GM21390 (cell line): ENCODE data around the gene CTPS1.

ENCODE experiments used
- ATAC-seq: cut with Tn5 transposase; IDR thresholded peaks from one replicate; pipeline ENCODE4 v1.9.1; 2021; ENCODE audit not compliant: unreplicated experiment

CTPS1 gene

DNA sequence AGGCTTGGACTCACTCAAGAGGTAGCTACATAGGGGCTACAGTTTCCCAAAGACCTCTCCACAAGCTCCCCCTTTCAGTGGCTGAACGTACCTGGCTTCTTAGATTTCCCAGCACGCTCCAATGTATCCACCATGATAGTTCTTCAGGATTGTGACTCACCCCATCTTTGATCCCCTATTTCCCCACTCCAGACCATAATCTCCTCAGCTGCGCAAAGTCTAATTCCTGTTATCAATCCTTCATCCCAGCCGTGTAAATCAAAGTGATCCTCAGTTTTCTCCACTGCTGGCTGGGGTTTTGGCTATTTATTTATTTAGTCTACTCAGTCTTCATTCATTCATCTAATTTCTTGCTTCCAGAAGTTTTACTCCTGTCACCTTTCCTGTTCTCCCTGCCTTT is 13.1 kb upstream of the CTPS1 start:
- ATAC-seq: no peak

DNA sequence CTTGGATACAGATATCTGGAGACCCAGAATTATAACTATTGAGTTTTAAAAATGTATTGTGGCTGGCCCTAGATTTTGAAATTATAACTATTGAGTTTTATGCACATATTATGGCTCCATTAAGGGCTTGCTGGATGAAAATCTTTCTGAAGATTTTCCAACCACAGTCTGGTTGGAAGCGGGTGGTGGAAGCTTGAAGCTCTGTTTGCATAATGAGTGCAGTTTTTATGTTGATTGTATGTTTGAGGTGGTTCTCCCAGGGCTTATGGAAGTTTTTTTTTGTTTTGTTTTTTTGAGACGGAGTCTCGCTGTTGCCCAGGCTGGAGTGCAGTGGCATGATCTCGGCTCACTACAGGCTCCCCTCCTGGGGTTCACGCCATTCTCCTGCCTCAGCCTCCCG is 10.1 kb upstream of the CTPS1 start:
- no peak for ATAC-seq

DNA sequence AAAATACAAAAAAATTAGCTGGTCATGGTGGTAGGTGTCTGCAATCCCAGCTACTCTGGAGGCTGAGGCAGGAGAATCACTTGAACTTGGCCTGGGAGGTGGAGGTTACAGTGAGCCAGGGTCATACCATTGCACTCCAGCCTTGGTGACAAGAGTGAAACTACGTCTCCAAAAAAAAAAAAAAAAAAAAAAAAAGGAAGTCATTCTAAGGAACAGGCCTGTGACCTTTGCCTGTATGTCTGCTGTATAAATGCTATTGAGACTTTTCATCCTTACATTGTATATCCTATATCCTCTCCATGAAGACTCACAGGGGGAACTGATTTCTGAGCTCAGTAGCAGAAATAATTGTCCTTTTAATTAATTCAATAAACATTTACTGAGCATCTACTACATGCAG is 7.5 kb upstream of the CTPS1 start:
- no peak for ATAC-seq

DNA sequence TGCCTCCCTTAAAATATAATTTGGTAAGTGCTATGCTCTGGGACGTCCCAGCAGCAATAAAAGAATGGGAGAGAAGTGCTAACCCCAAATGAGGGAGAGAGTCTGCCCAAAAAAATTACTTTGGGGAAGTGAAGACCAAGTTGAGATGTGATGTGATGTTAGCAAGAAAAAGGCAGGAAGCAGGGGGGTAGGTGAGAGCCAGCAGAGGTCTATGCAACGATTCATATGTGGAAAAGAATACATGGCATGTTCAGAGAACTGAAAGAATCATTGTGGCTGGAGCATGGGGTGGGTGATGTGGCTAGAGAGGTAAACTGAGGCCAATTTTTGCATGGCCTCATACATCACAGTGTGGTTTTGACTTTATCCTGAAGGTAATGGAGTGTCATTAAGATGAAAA is 5.6 kb upstream of the CTPS1 start:
- no peak for ATAC-seq

DNA sequence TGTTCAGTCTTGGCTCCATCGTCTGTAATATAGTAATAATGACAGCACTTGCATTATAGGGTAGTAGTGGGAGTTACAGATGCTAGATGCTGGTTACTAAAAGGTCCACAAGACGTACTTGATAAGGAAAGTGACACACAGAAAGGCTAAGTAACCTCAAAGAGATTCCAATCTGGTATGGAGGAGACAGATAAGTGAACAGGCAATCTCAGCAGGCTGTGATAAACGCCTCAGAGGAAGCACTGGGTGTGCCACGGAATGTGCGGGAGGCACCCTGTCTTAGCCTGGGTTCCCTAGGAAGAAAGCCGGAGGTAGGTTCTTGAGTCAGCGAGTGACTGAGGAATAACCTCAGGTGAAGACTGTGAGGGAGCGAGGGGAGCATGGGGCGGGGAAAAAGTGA is 4.6 kb upstream of the CTPS1 start:
- no peak for ATAC-seq

DNA sequence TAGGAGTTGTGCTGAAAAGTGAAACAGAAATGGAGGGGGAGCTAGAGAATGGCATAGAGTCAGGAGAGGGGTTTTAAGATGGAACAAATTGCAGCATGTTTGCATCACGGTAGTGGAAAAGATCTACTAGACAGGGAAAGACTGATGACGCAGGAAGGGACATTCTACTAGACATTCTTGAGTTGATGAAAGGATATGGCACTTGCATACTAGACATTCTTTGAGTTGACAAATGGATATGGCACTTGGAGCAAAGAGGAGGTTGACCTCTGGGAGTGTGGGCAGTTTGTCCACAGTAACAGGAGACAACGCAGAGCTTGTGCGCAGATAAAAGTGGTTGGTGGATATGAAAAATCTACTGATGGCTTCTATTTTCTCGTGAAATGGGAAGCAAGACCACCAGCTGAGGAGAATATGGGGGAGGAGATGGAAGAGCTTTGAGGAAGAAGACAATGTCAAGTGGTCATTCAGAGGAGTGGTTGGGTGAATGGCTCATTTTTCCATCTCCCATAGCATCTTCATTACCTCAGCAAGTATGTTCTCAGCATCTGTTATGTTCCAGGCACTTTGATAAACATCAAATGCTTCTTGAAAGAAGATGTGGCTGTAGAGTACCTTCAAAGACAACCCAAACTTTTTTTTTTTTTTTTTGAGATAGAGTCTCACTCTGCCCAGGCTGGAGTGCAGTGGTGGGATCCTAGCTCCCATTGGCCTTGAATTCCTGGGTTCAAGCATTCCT is 2.4 kb upstream of the CTPS1 start:
- ATAC-seq: no peak

DNA sequence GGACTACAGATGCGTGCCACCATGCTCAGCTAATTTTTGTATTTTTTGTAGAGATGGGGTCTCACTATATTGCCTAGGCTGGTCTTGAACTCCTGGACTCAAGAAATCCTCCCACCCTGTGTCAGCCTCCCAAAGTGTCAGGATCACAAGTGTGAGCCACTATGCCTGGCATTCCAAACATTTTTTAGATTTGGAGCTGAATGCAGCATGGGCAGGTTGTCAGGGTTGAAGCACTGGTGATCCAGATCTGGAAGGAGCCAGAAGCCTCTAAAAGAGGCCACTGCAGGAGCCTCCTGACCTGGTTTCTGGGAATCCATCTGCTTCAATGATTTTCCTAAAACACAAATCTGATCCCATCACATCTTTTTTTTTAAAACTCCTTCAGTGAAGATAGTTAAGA is 1.8 kb upstream of the CTPS1 start:
- no peak for ATAC-seq

DNA sequence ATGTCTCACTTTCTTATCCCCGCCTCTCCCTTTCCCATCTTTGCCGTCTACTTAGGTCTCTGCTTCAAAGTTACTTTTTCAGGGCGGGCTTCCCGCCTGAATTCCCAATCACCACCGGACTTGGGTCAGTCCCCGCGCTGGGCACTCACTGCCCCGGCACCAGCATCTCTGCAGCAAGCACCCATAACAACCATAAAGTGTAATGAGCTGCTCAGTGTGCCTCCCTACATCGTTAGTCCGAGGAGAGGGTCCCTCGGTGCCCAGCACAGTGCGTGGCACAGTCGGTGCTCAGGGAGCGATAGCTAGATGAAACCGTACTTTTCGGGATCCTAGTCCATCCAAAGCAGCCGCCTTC is 633 bp upstream of the CTPS1 start:
- ATAC-seq: no peak

DNA sequence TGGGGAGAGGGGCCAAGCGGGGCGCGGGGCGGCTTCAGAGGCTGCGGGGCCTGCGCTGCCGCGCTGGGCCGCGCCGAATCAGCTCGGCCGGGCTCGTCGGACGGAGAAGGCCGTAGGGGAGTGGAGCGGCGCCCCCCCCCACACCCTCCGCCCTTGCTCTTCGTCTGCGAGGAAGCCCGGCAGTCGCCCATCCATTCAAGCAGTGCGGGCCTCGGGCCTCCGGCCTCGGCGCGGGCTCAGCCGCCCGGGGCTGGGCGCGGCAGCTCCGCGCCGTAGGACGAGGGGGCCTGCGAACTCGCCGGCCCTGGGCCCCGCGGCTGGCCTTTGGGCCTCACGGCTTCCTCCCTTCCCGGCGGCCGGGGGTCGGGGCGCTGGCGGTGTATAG is 564 bp downstream of the CTPS1 start:
- ATAC-seq: peak; percentile 21

DNA sequence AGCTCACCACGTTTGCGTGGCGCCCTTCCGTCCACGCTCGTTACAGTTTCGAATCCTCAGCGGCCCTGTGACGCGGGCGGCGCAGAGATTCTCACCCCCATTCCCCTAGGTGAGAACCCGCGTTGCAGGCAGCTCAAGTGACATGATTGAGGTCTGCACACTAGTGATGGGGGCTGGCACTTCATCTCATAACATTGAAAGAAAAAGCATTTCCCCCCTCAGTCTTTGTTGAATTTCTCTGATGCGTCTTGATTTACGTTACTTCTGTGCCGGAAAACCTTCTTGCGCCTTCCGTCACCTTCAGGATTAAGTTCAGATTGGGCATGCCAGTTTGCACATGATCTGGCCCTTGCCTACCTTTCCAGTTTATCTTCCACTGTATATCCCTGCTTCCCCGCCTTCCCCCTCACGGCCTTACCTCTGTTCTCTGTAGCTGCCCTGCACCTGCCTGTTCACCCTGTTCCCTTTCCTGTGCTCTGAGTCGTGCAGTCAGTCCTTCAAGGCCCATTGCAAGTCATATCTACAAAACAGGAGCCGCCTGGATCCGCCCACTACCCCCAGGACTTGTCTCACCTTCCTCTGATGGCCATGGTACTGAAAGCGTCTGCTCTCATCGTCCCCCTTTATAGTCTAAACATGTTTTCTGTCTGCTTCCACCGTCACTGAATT is 1.1 kb downstream of the CTPS1 start:
- no peak for ATAC-seq

DNA sequence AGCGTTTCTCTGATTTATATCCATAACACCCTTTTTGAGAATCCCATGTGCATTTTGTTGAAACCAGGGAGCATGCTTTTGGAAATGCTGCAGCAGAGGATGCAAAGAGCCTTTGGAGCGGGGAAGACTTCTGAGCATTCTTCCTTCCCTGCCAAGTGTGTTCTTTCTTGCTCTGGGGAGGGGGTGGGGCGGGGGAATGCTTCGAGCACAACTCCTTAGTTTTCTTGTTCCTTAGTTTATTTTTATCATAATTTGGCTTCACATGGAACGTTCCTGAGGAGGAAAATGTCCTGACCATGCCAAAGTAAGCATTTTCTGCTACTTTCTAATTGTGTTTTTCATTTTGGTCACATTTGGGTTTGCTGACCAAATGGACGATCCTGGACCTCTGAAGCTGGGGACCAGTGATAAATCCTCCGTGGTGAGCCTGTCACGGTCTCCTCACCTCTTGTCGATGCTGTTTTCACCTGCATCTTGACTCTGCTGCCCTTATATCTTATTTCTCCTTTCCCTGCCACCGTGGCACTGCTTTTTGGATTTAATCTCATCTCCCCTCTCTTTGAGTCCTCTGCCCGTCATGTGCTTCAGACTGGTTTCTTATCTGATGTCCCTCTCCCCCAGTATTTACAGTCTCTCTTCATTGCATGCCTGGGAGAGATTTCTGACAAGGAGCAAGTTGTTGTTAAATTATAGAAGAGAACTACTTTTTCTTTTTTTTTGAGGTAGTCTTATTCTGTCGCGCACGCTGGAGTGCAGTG is 2.4 kb downstream of the CTPS1 start:
- ATAC-seq: no peak

DNA sequence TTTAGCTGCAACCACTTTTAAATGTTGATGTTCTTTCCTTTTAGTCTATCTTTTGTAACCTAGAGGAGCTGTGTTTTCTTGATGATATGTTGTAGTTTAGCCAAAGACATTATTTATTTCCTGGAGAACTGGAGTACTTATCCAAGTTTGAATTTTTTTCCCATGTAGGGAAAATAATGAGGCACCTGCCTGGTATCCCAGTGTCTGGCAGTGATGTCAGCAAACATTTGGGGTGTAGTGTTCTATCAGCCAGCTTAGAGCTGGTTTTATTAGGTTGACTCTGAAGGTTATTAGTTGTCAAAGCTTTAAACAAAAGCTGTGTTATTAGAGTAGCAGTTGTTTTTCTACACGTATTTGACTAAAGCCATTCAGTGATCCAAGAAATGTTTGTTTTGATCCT is 3.2 kb downstream of the CTPS1 start:
- no peak for ATAC-seq

DNA sequence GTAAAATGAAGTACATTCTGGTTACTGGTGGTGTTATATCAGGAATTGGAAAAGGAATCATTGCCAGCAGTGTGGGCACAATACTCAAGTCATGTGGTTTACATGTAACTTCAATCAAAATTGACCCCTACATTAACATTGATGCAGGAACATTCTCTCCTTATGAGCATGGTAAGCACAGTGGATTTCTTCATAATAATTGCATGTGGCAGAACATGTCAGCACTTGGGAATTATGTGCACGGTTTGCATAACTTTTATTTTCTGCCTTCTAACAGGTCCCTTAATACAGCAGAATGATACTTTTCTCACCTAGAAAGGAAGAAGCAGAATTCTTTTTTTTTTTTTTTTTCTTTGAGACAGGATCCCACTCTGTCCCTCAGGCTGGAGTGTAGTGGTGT is 3.8 kb downstream of the CTPS1 start:
- ATAC-seq: no peak

DNA sequence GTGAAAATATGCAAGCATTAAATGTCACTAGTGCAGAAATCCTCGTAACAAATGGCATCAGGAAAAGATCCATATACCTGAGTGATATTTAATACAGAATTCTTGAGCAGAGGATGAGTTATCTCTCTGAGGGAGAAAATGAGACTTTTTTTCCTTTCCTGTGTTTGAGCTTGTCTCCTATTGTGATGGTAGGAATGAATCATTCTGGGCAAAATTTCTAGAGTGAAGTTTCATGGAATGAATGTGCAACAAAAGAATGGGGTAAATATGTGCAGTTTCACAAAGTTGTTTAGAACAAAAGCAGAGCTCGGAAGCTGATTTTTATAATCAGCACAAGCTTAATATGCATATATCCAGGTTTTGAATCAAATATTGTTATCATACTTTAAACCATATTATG is 4.6 kb downstream of the CTPS1 start:
- ATAC-seq: no peak

DNA sequence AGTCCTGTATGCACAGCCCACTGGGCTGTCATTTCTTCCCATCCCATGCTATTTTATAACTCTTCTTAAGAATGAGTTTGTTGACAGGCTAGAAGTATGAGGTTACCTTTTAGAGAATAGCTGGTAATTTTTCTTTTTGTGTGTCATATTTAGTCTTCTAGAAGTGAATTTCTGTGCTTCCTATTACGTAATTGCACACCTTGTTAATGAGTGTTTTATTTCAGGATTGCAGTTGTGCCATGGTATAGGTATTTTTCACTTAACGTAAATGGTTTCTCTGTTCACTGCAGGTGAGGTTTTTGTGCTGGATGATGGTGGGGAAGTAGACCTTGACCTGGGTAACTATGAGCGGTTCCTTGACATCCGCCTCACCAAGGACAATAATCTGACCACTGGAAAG is 5.0 kb downstream of the CTPS1 start:
- no peak for ATAC-seq

DNA sequence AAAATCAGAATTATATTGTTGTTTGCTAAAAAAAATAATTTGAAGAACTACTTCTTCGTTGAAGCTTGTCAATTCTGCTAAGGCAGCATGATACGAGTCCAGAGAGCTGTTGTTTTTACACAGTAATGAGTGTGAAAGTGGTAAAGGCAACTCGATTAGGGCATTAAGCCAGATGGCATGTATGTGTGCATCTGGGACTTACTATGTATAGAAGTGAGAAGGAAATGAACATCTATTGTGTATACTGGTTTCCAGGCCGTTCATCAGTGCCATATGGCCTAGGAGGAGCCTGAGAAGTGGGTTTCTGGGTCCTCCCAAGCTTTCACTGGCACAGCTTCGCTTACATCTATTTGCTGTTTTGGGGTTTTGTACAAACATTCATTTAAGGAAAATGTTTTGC is 5.7 kb downstream of the CTPS1 start:
- ATAC-seq: no peak

DNA sequence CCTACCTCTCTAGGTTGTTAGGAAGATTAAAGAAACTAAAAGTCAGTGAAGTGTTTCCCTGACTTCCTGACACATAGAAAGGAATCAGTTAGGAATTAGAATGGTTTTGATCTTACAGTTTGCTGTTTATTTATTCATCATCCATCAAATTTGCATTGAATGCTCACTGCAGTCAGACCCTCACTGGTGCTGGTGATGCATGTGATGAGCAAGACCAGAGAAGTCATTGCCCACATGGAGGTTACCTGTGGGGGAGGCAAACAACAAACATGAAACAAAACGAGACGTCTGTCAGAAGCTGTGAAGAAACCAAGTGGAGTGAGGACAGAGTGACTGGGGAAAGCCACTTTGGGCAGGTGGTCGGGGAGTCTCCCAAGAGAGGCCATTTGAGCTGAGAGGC is 6.4 kb downstream of the CTPS1 start:
- no peak for ATAC-seq

DNA sequence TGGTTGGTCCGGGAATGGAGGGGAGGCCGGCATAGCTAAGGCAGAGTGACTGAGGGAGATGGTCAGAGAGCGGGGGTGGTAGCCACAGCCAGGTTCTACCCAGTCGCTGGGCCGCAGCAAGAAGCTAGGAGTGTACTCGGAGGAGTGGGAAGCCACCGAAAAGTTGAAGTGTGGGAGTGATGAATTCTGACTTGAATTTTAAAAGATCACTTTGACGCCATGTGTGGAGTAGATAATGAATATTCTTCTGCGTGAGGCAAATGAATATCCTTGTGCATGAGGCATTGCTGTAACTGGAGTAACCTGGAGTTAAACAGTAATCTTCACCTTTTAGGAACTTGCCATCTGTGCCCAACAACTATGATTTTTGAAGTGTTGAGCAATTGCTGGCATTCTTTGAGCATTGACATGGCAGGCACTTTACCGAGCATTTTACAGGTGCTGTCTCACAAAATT is 6.9 kb downstream of the CTPS1 start:
- ATAC-seq: no peak

DNA sequence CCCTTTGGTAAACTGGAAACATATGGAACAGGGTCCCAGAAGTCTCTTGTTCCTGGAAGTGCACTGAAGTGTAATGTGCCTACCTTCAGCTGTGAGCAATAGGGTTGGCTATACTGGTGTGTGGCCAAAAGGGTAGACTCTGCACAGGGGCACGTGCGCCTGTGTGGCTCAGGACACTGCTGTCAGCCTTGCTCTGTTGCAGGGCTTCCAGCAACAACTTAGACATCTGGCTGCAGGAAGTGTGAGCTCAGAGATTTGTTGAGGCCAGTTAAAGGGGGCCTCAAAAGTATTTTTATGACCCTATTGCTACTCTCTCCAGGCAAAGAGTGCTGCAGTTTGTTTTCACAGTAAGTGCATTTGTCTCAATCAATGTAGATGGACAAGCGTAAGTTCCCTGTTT is 7.5 kb downstream of the CTPS1 start:
- ATAC-seq: no peak

DNA sequence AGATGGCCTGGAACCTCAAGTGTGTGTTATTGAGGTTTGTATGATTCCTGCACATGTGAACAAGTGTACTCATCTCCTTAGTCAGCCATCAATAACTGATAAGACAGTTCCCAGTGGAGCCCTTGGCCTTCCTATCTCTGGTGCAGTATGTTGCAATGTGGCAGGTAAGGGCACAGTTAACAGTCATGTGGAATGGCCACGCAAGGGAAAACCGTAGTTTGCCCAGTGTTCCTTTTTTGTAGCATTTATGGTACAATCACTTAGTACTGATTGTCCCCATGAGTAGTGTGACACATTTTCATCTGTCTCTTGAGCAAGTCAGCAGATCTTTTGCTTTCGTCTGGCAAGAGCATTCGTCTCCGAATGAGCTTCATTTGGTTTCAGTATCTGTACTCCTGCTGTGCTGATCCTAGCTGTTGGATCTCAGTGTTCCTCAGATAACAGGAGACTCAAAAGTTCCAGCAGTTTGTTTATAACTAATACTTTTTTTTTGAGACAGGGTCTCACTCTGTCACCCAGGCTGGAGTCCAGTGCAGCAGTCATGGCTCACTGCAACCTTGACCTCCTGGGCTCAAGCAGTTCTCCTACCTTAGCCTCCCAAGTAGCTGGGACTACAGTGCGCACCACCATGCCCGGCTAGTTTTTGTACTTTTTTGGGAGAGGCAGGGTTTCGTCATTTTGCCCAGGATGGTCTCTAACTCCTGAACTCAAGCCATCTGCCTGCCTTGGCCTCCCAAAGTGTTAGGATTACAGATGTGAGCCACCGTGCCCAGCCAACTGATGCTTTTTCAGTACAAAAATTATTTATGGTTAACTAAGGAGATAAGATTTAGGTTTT is 8.2 kb downstream of the CTPS1 start:
- ATAC-seq: no peak

DNA sequence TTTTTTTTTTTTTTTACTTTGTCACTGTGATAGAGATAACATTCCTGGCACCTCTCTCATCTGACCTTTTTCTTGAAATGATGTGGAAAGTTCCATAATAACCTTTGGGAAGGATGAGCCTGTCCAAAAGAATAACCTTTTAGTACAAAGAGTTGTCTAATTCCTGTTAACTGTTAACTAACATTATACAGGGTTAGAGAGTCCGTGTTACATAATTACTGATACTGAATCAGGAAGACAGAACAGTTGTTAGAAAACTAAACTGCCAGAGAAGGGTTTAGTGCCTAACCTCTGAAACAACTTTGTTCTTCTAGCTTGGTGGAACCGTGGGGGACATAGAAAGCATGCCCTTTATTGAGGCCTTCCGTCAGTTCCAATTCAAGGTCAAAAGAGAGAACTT is 8.8 kb downstream of the CTPS1 start:
- ATAC-seq: no peak
